Measurements from ENCODE around the gene SULT1C2.
"Not testable (repeated sequence)": the region's sequence is repeated elsewhere in the genome, so short reads cannot be mapped to it uniquely, and the experiment has no call there.

The SULT1C2 gene

DNA sequence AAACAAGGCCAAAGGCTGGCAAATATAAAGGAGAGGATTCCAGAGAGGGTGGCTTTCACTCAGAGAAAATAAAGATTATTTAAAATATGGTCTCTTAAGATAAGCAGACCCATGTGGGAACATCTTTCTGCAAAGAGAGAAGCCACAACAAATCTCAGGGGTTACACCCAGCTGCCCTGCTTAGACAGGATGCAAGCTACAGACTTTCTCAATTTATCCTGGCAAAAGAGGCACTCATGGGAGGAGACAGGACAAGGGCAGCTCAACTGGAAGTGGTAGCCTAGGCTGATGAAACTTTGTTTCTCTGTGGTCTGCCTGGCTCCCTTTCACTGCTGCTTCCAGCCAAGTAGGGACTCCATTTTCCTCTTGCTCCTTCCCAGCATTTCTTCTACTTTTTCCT lies 63.2 kb downstream of the SULT1C2 start:
- DNase-seq (ENCODE audit: low read depth in 2 of 2), result no peak

- no peak for DNase-seq (ENCODE audit: low read depth in 2 of 2)
Observed at GRCh38 chr2:108354136-108354535, 65.4 kb downstream of the SULT1C2 start.

DNA sequence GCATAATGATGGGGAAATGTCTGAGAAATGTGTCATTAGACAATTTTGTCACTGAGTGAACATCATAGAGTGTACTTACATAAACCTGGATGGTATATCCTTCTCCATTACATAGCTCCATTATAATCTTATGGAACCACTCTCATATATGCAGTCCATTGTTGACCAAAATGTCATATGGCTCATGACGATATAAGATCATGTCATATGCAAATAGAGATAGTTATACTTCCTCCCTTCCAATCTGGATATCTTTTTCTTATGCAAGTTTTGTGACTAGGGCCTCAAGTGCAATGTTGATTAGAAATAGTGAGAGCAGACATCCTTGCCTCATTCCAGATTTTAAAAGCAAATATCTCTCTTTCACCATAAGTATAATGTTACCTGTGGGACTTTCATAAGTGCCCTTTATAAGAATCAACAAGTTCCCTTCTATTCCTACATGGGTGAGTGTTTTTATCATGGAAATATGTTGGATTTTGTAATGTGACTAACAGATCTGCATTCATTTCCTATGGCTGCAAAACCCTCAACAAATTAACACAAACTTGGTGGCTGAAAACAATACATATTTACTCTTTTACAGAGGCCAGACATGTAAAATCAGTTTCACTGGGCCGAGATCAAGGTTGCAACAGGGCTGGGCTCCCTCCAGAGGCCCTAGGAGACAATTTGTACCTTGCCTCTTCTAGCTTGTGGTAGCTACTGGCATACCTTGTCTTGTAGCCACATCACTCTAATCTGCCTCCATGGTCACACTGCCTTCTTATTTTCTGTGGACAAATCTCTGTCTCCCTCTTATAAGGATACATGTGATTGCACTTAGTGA lies 67.4 kb downstream of the SULT1C2 start:
- DNase-seq (ENCODE audit: low read depth in 2 of 2), result no peak

DNA sequence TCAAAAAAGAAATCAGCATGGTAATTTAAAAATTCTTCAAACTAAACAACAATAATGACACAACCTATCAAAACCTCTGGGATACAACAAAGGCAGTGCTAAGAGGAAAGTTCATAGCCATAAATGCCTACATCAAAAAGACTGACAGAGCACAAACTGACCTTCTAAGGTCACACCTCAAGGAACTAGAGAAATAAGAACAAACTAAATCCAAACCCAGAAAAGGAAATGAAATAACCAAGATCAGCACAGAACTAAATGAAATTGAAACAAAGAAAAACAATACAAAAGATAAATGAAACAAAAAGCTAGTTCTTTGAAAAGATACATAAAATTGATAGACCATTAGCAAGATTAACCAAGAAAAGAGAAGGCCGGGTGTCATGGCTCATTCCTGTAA lies 70.6 kb downstream of the SULT1C2 start:
- DNase-seq (ENCODE audit: low read depth in 2 of 2), result not testable (repeated sequence)

All from fibroblast of skin of left quadriceps (primary cell).